Activated CD8-positive, alpha-beta memory T cell treated with anti-CD3 and anti-CD28 coated beads, Interleukin-2, amount 50 U/mL, for 48 hours (primary cell): ENCODE results near the gene SMG1.
A peak's percentile ranks its signal among the peaks of the same experiment; 100 is the strongest.
"Not testable (repeated sequence)": the region's sequence is repeated elsewhere in the genome, so short reads cannot be mapped to it uniquely, and the experiment has no call there.

Experiments used
- DNase-seq: peaks from one replicate; pipeline ENCODE4 v3.0.0-alpha.2; 2020

Gene SMG1

GRCh38 chr16:18932243-18932987 is 6.2 kb upstream of the SMG1 start:
- no peak for DNase-seq

DNA sequence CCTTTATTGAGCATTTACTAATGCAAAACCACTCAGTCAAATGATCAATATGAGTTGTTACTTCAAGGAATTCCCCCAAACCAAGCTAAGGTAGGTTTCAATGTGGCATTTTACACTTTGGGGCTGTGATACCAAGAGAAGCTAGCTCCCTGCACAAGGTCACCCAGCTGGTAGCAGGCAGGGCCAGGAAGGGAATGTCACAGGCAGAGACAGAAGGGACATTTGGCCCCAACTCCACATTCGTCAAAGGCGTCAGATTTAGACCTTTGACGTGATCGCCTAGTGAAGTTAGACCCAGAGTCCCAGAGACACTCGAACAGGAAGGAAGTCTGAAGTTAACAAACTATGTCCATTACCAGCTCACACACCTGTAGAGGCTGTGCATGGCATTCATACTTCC is 5.5 kb upstream of the SMG1 start:
- DNase-seq: no peak

DNA sequence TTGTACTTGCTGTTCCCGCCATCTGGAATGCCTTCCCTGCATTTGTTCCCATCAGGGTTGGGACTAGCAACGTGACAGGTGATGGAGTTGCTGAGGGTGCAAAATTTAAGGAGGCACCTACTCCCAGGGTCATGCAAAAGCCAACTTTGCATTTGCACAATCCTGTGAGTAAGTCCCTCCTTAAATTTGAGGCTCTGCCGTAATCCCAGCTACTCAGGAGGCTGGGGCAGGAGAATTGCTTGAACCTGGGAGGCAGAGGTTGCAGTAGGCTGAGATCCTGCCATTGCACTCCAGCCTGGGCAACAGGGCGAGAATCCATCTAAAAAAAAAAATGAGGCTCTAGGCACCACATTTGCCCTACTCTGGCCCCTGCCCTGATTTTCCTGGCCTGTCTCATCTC is 3.9 kb upstream of the SMG1 start:
- DNase-seq: not testable (repeated sequence)

DNA sequence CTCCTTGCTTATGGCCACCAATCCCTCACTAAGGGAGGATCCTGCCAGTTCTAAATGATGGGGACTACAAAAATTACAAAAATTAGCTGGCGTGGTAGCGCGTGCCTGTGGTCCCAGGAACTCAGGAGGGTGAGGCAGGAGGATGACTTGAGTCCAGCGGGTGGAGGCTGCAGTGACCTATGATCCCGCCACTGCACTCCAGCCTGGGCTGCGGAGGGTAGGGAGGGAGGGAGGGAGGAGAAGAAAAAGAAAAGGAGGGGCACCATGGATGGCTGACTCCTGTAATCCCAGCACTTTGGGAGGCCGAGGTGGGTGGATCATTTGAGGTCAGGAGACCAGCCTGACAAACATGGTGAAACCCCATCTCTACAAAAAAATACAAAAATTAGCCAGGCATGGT is 1.9 kb upstream of the SMG1 start:
- not testable (repeated sequence) for DNase-seq

DNA sequence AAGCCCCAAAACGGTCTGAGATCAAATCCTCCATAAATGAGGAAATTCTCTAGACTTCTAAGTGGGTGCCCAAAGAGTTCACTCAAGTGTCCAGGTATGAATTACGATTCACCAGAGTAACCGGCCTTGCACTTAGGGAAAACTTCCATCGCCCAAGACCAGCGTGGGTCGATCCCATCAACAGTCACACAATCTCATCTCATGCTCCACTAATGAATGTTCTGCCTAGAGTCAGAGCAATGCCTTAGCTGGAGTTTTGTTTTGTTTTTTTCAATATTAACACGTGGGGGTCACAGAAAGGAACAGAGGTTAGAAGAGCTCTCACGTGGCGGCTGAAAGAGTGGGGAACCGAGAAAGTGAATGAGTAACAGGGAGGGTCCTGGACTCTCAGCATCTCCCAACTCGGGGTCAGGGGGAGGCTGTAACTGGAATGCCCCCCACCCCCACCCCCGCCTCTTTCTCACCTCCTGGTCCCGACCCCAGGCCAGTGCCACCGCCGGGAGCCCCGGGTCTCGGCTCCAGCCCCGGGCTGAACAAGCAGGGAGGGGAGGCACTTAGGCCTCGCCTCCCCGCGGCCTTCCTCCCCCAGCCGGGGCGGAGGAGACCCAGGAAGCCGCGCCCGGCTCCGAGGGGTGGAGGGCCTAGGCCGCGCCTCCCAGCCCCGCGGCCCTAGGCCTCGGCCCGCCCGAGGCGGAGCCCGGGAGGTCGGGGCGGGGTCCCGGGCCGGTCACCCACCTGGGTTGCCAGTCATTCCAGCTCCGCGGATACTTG is 808 bp downstream of the SMG1 start:
- DNase-seq: peak; percentile 79

DNA sequence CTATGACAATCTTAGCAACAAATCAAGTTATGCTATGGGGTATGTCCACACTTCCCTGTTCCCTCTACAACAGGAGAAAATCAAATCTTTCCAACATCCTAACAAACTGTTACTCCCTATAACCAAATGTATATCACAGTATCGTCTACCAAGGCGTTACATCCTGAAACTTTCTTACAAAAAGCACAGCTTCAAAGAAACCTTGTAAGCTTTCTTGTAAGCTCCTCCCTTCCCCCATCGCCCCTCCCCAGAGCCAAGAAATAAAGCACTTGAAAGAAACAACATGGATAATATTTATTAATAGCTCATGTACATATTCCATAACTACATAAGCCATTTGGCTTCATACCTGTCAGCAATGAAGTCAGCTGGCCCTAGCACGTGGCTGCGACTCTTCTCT is 2.3 kb downstream of the SMG1 start:
- DNase-seq: not testable (repeated sequence)

- DNase-seq: not testable (repeated sequence)
Observed at GRCh38 chr16:18923124-18923523, 3.1 kb downstream of the SMG1 start.

DNA sequence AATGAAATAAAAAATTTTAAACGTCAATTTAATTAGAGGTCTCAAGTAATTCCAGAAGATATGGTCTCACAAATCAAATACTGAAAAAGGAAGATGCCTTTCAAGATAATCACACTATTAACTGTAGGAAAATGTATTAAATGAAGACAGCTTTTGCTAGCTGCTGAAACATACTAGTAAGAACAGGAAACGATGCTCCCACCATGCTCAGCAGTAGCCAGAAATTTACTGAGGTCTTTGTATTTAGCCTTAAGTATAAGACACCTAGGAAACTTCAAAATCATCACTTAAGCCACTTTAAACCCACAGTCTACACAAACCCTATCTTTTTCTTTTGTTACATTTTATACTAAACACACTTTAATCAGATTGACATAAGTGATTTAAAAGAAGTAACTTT is 16.6 kb downstream of the SMG1 start:
- DNase-seq: not testable (repeated sequence)

GRCh38 chr16:18908716-18909115 is 17.5 kb downstream of the SMG1 start:
- not testable (repeated sequence) for DNase-seq

DNA sequence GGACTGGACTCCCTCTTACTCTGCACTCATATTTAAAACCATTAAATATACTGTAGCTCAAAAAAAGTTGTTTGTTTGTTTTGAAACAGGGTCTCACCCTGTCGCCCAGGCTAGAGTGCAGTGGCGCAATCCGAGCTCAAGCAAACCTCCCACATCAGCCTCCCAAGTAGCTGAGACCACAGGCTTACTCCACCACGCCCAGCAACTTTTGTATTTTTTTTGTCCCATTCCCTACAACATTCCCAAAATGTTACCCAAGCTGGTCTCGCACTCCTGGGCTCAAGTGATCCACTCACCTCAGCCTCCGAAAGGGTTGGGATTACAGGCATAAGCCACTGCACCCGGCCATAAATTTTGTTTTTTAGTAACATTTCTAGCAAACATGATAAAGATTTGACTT is 23.4 kb downstream of the SMG1 start:
- DNase-seq: not testable (repeated sequence)

GRCh38 chr16:18902044-18902443 is 24.2 kb downstream of the SMG1 start:
- not testable (repeated sequence) for DNase-seq

DNA sequence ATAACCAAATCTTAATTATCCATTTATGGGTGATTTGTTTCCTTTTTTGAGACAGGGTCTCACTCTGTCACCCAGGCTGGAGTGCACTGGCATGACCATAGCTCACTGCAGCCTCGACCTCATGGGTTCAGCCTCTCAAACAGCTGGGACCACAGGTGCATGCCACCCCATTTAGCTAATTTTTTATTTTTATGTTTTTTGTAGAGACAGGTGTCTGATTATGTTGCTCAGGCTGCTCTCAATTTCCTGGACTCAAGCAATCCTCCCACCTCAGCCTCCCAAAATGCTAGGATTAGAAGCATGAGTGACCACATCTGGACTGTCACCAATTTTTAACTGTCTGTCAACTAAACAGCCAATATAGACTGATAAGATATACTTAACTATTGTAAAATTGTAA is 25.0 kb downstream of the SMG1 start:
- DNase-seq: not testable (repeated sequence)

- DNase-seq: not testable (repeated sequence)
Observed at GRCh38 chr16:18884456-18884855, 41.8 kb downstream of the SMG1 start.

DNA sequence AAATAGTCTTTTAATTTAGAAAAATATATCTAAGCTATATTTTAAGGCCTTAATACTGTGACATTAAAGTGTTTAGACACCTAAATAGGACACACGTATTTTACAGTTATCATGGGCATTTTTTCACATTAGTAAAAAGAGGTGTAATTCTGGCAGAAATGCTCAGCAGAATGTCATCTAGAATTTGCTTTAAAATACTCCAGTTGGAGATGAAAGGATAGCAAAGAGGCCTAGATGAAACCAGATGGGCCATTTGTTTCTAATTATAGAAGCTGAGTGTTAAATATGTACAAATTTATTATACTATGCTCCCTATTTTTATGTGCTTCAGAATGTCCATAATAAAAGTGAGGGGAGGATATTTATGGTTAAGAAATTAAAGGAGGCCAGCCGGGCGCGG is 48.5 kb downstream of the SMG1 start:
- not testable (repeated sequence) for DNase-seq

GRCh38 chr16:18877259-18877658 is 48.9 kb downstream of the SMG1 start:
- DNase-seq: not testable (repeated sequence)

DNA sequence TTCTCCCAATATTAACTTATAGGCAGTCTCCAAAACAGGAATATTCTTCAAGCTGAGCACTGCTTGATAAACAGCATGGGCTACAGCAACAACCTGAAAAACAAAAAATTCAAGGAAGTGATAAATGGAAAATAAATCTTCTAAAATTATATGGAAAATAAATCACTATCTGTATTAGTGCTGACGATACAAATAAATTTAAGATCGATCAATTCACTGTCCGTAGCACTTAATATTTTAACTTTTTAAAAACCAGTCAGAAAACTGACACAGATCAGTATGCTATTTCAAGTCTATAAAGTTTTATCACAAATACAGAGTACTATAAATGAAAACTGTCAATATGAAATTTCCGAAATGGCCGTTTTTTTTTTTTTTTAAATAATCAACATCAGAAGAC is 49.9 kb downstream of the SMG1 start:
- not testable (repeated sequence) for DNase-seq

- not testable (repeated sequence) for DNase-seq
Observed at GRCh38 chr16:18869043-18869771, 57.0 kb downstream of the SMG1 start.

- DNase-seq: not testable (repeated sequence)
Observed at GRCh38 chr16:18866277-18866823, 59.9 kb downstream of the SMG1 start.

- DNase-seq: not testable (repeated sequence)
Observed at GRCh38 chr16:18862891-18863290, 63.3 kb downstream of the SMG1 start.

DNA sequence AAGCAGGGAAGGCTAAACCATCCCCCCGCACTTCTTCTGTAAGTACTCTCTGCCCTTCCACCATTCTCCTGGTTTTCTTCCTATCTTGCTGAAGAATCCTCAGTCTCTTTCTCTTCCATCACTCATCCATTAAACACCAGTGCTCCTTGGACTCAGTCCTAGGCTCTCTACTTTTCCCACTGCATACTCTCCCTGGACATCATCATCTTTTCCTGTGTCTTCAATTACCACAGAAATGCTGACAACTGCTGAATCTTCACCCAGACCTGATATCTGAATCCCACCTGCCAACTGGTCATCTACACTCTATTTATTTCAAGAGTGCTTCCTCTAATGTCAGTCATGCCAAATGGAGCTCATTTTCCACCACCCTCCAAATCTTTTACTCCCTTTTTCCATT is 71.0 kb downstream of the SMG1 start:
- DNase-seq: no peak

GRCh38 chr16:18853694-18854093 is 72.5 kb downstream of the SMG1 start:
- no peak for DNase-seq

DNA sequence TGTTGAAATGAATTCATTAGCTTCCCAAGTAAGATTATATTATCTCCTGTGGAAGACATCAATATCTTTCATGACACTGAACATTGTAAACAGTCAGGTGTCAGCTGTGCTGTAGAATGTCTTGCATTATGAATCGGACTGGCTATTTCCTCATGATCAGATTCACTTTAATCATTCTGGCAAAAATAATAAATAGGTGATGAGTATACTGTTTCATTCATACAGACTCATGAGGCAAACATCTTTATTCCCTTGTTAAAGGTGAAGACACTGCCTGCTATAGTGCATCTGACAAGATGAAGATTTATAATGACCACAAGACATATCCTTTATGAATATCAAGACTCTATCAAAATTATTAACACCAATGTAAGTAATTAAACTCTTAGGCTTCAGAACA is 73.6 kb downstream of the SMG1 start:
- DNase-seq: no peak

DNA sequence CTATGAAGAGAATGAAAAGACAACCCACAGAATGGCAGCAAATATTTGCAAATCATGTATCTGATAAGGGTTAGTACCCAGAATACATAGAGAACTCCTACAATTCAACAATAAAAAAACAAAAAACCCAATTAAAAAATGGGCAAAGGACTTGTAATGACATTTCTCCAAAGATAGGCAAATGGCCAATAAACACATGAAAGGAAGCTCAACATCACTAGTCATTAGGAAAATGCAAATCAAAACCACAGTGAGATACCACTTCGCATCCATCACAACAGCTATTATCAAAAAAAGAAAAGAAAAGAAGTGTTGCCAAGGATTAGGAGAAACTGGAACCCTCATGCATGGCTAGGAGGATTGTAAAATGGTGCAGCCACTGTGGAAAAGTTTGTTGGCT is 79.8 kb downstream of the SMG1 start:
- DNase-seq: no peak
